ENCODE data around the gene COL1A2. TPM values are rescaled to one million over a fixed set of nuclear protein-coding genes. Genes with fewer than 3 reads are reported as not detected.
A peak's percentile ranks its signal among the peaks of the same experiment; 100 is the strongest.

COL1A2 gene
- polyA plus RNA-seq, 2 of the 4 experiments (the other 2 are of a cell fraction) = 0.14 TPM; not detected in 1

DNA sequence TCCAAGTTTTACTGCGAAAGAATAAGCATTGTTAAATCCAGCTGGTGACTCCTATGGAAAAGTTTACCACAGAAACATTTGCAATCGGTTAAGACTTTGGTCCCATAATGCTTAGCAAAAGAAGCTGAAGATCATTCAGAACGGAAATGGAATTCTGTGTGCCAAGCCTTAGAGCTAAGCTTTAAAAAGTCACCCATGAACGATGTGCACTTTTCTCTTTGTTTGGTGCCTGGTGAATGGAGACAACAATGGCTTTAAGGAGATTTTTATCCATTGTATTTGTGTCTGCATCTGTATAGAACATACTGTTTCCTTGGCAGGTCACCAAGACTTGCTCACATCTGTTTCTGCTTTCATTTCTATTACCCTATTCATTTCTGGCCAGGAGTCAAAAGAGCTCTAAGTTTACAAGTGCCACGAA is 26.3 kb upstream of the COL1A2 start:
- ChIA-PET POLR2A (no interaction called here), CTCF (interaction anchor here (0.7 to 1.7 kb wide), 5 partner anchors 14 to 78 kb away, joined by 3 to 5 read pairs (median 3); no protein-coding TSS in a partner anchor)
- H3K9me3 ChIP-seq = no peaks in the 10 kb centered on the region
- H3K4me3 ChIP-seq = no peak overlapping the region
- H3K4me1 ChIP-seq = peaks cover 5% of the 10 kb centered on the region; the same call in 1 of the 3 replicates
- TF ChIP-seq E2F6 (IDR thresholded peaks at IDR 0.05; ENCODE audit: borderline replicate concordance, low read depth) = no peak
- TF ChIP-seq PHF8 (IDR thresholded peaks at IDR 0.05; ENCODE audit: borderline replicate concordance, low read depth) = no peak
- TF ChIP-seq NFE2L2 (conservative IDR thresholded peaks at IDR 0.05; ENCODE audit: low read length) = no peak
- TF ChIP-seq BHLHE40 (IDR thresholded peaks at IDR 0.05; ENCODE audit: low read depth, low read length) = no peak
- no peak for TF ChIP-seq SMC3 (IDR thresholded peaks at IDR 0.05)
- TF ChIP-seq HOXB13 (CRISPR knock-in tag; IDR thresholded peaks at IDR 0.05; ENCODE audit: low read depth) = no peak
- TF ChIP-seq FOSL2 (IDR thresholded peaks at IDR 0.05) = no peak
- TF ChIP-seq FOSL2 (CRISPR knock-in tag; IDR thresholded peaks at IDR 0.05) = no peak
- no peak for TF ChIP-seq RAD21 (conservative IDR thresholded peaks at IDR 0.05 in 1 of 2, IDR thresholded peaks at IDR 0.05 in 1 of 2)
- TF ChIP-seq MAFK (IDR thresholded peaks at IDR 0.05; ENCODE audit: partially characterized antibody) = no peak
- no peak for TF ChIP-seq GATA3 (IDR thresholded peaks at IDR 0.05; ENCODE audit: borderline replicate concordance)
- TF ChIP-seq RCOR1 (IDR thresholded peaks at IDR 0.05; ENCODE audit: low read depth, low read length) = no peak
- DNase-seq (ENCODE audit: low read depth in 1 of 2, low spot score in 1 of 2) = no peak
- WGBS (ENCODE audit: missing lambda C conversion rate) = 52% methylated on average over 5 of the region's 5 CpGs
- no peak for ATAC-seq
- peak; percentile 18 for FAIRE-seq
- no peak overlapping the region for H3K27ac ChIP-seq
- no peak overlapping the region for H3K4me2 ChIP-seq

DNA sequence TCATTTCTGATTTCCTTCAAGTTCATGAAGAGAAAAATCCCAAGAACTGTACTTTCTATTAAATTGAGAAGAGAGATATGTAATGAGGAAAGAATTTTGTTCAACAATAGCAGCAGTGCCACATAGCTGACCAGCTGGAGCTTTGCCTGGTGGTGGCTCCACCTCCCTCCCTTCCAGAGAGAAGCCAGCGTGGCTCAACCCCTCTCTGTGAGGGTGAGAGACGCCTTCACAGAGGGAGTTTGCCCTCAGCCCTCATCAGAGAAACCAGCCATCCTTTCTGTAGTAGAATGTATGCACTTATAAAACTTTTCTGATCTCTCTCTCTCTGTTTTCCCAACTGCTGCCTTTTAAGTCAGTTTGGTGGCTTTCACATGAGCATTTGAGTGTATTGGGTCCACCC is 20.5 kb upstream of the COL1A2 start:
- 30% methylated on average over 2 of the region's 2 CpGs for WGBS (ENCODE audit: missing lambda C conversion rate)
- ChIA-PET CTCF (interaction anchor here (0.7 kb wide), 1 partner anchor 29 kb away, joined by 4 read pairs; no protein-coding TSS in a partner anchor), POLR2A (no interaction called here)
- ATAC-seq (peak; percentile 59 to 74; a peak in 2 of 6 replicates), FAIRE-seq (no peak), DNase-seq (ENCODE audit: low read depth in 1 of 2, low spot score in 1 of 2) (no peak)
- Histone ChIP-seq H3K4me2 (no peak overlapping the region), H3K9me3 (no peaks in the 10 kb centered on the region), H3K4me3 (no peak overlapping the region), H3K27ac (0 out of 6 replicates have a peak overlapping the region, but pooled peaks of 1 of the 2 experiments have one; percentile 19), H3K4me1 (no peaks in the 10 kb centered on the region)
- TF ChIP-seq EHMT2 (IDR thresholded peaks at IDR 0.05; ENCODE audit: low read depth) (no peak), PBX3 (IDR thresholded peaks at IDR 0.05) (no peak), HOXB13 (CRISPR knock-in tag; IDR thresholded peaks at IDR 0.05; ENCODE audit: low read depth) (no peak), MYC (IDR thresholded peaks at IDR 0.05; ENCODE audit: borderline replicate concordance, low read length) (no peak), TP53 (CRISPR knock-in tag; IDR thresholded peaks at IDR 0.05) (no peak), JUN (IDR thresholded peaks at IDR 0.05) (no peak), ZNF302 (CRISPR knock-in tag; IDR thresholded peaks at IDR 0.05) (no peak), CHD2 (IDR thresholded peaks at IDR 0.05; ENCODE audit: low read length, partially characterized antibody) (no peak), EHF (CRISPR knock-in tag; IDR thresholded peaks at IDR 0.05) (no peak), RARB (CRISPR knock-in tag; IDR thresholded peaks at IDR 0.05) (no peak)

- Histone ChIP-seq H3K4me1 (no peaks in the 10 kb centered on the region), H3K4me2 (no peak overlapping the region), H3K27ac (no peak overlapping the region), H3K9me3 (no peaks in the 10 kb centered on the region), H3K4me3 (no peak overlapping the region)
- 91% methylated on average over 5 of the region's 5 CpGs for WGBS (ENCODE audit: missing lambda C conversion rate)
- DNase-seq (ENCODE audit: low read depth in 1 of 2, low spot score in 1 of 2) (no peak), ATAC-seq (no peak), FAIRE-seq (no peak)
- POLR2A ChIA-PET = no interaction called here
- CTCF ChIA-PET = interaction anchor here (0.7 to 1.1 kb wide), 2 partner anchors 30 to 1311 kb away, joined by 3 to 4 read pairs; no protein-coding TSS in a partner anchor
- TF ChIP-seq KDM5A (IDR thresholded peaks at IDR 0.05) (no peak), JUN (IDR thresholded peaks at IDR 0.05) (no peak), CBX8 (IDR thresholded peaks at IDR 0.05) (no peak), CHD2 (IDR thresholded peaks at IDR 0.05; ENCODE audit: low read length, partially characterized antibody) (no peak), TP53 (CRISPR knock-in tag; IDR thresholded peaks at IDR 0.05) (no peak), RFX5 (IDR thresholded peaks at IDR 0.05) (no peak), CEBPB (IDR thresholded peaks at IDR 0.05) (no peak), HDAC2 (IDR thresholded peaks at IDR 0.05) (no peak), EP300 (IDR thresholded peaks at IDR 0.05) (no peak)
- TF ChIP-seq, protein P1, sequence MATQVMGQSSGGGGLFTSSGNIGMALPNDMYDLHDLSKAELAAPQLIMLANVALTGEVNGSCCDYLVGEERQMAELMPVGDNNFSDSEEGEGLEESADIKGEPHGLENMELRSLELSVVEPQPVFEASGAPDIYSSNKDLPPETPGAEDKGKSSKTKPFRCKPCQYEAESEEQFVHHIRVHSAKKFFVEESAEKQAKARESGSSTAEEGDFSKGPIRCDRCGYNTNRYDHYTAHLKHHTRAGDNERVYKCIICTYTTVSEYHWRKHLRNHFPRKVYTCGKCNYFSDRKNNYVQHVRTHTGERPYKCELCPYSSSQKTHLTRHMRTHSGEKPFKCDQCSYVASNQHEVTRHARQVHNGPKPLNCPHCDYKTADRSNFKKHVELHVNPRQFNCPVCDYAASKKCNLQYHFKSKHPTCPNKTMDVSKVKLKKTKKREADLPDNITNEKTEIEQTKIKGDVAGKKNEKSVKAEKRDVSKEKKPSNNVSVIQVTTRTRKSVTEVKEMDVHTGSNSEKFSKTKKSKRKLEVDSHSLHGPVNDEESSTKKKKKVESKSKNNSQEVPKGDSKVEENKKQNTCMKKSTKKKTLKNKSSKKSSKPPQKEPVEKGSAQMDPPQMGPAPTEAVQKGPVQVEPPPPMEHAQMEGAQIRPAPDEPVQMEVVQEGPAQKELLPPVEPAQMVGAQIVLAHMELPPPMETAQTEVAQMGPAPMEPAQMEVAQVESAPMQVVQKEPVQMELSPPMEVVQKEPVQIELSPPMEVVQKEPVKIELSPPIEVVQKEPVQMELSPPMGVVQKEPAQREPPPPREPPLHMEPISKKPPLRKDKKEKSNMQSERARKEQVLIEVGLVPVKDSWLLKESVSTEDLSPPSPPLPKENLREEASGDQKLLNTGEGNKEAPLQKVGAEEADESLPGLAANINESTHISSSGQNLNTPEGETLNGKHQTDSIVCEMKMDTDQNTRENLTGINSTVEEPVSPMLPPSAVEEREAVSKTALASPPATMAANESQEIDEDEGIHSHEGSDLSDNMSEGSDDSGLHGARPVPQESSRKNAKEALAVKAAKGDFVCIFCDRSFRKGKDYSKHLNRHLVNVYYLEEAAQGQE (IDR thresholded peaks at IDR 0.05) = no peak
- TF ChIP-seq, protein P2, sequence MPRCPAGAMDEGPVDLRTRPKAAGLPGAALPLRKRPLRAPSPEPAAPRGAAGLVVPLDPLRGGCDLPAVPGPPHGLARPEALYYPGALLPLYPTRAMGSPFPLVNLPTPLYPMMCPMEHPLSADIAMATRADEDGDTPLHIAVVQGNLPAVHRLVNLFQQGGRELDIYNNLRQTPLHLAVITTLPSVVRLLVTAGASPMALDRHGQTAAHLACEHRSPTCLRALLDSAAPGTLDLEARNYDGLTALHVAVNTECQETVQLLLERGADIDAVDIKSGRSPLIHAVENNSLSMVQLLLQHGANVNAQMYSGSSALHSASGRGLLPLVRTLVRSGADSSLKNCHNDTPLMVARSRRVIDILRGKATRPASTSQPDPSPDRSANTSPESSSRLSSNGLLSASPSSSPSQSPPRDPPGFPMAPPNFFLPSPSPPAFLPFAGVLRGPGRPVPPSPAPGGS (IDR thresholded peaks at IDR 0.05) = no peak
Observed at GRCh38 chr7:94374721-94375566, 19.8 kb upstream of the COL1A2 start.

All from A549 (cell line).